Ishikawa (cell line): ENCODE results near the gene MATN1.

Experiments used
- CEBPB ChIP-seq: IDR thresholded peaks from 2 replicates; pipeline ENCODE4 v1.6.1; 2012
- CREB1 ChIP-seq: IDR thresholded peaks from 2 replicates; pipeline ENCODE4 v1.6.1; 2012; ENCODE audit warnings: low read depth
- EP300 ChIP-seq: IDR thresholded peaks from 2 replicates; pipeline ENCODE4 v1.6.1; 2012; ENCODE audit warnings: borderline replicate concordance
- FOXM1 ChIP-seq: IDR thresholded peaks from 2 replicates; pipeline ENCODE4 v1.6.1; 2012; ENCODE audit warnings: low read depth, borderline replicate concordance
- NFIC ChIP-seq: IDR thresholded peaks from 2 replicates; pipeline ENCODE4 v1.6.1; 2012
- TAF1 ChIP-seq: IDR thresholded peaks from 2 replicates; pipeline ENCODE4 v1.6.1; 2012; ENCODE audit warnings: low read depth, mild to moderate bottlenecking
- TCF12 ChIP-seq: IDR thresholded peaks from 2 replicates; pipeline ENCODE4 v1.6.1; 2012; ENCODE audit warnings: low read depth
- YY1 ChIP-seq: IDR thresholded peaks from 2 replicates; pipeline ENCODE4 v1.6.1; 2012; ENCODE audit warnings: low read depth
- ZBTB7A ChIP-seq: IDR thresholded peaks from 2 replicates; pipeline ENCODE4 v1.6.1; 2012; ENCODE audit warnings: low read depth
- TF ChIP-seq, protein P1 (sequence below): IDR thresholded peaks from 2 replicates; pipeline ENCODE4 v1.6.1; 2012
- TF ChIP-seq, protein P2 (sequence below): IDR thresholded peaks from 2 replicates; pipeline ENCODE4 v1.6.1; 2012; ENCODE audit warnings: low read depth, mild to moderate bottlenecking
- TF ChIP-seq, protein P3 (sequence below): IDR thresholded peaks from 2 replicates; pipeline ENCODE4 v1.6.1; 2012

Gene MATN1

DNA sequence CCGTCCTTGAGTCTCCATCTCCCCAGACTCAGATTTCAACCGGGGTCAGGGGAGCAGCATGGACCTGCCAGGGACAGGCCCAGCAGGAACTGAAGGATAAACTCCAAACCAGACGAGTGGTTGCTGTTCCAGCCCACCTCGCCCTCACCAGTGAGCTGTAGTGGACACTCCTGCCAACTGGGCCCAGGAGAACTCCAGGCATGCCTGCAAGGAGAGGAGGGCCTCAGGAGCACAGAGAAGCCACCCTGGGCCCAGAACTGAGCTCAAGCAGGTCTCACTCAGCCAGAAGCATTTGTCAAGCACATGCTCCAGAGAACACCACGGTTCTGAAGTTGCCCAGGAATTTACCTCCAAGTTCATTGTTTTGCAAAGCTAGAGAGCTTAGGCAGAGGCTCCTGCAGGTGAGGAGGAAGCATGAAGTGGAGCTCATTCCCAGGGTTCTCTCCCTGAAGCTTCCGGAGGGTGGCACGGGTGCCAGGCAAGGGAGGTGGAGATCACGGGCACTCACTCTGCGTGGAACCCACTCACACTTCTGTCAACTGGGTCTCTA lies 61.0 kb downstream of the MATN1 start:
- TF ChIP-seq ZBTB7A = no peak
- TF ChIP-seq, protein P1, sequence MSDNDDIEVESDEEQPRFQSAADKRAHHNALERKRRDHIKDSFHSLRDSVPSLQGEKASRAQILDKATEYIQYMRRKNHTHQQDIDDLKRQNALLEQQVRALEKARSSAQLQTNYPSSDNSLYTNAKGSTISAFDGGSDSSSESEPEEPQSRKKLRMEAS = no peak

DNA sequence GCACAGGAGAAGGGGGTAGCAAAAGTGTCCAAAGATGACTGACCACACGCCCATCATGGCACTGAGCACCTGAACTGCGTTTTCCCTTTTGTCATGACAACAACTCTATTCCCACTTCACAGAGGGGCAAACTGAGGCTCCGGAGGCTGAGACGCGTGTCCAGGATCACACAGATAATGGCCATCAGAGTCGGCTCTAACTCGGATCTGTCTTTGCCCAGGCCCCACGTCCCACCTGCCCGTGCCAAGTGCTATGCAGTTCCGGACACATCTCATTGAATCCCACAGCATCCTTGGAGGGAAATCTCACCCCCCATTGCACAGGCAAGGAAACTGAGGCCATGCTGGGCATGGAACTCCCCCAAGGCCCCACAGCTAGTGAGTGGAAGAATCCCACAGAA lies 62.1 kb downstream of the MATN1 start:
- TF ChIP-seq YY1 = no peak
- no peak for TF ChIP-seq ZBTB7A
- TF ChIP-seq NFIC = no peak
- TF ChIP-seq FOXM1 = no peak
- no peak for TF ChIP-seq EP300
- TF ChIP-seq TCF12 = no peak
- TF ChIP-seq CREB1 = no peak
- no peak for TF ChIP-seq CEBPB
- TF ChIP-seq, protein P1 = no peak
- TF ChIP-seq TAF1 = no peak
- TF ChIP-seq, protein P2, sequence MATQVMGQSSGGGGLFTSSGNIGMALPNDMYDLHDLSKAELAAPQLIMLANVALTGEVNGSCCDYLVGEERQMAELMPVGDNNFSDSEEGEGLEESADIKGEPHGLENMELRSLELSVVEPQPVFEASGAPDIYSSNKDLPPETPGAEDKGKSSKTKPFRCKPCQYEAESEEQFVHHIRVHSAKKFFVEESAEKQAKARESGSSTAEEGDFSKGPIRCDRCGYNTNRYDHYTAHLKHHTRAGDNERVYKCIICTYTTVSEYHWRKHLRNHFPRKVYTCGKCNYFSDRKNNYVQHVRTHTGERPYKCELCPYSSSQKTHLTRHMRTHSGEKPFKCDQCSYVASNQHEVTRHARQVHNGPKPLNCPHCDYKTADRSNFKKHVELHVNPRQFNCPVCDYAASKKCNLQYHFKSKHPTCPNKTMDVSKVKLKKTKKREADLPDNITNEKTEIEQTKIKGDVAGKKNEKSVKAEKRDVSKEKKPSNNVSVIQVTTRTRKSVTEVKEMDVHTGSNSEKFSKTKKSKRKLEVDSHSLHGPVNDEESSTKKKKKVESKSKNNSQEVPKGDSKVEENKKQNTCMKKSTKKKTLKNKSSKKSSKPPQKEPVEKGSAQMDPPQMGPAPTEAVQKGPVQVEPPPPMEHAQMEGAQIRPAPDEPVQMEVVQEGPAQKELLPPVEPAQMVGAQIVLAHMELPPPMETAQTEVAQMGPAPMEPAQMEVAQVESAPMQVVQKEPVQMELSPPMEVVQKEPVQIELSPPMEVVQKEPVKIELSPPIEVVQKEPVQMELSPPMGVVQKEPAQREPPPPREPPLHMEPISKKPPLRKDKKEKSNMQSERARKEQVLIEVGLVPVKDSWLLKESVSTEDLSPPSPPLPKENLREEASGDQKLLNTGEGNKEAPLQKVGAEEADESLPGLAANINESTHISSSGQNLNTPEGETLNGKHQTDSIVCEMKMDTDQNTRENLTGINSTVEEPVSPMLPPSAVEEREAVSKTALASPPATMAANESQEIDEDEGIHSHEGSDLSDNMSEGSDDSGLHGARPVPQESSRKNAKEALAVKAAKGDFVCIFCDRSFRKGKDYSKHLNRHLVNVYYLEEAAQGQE = no peak
- TF ChIP-seq, protein P3, sequence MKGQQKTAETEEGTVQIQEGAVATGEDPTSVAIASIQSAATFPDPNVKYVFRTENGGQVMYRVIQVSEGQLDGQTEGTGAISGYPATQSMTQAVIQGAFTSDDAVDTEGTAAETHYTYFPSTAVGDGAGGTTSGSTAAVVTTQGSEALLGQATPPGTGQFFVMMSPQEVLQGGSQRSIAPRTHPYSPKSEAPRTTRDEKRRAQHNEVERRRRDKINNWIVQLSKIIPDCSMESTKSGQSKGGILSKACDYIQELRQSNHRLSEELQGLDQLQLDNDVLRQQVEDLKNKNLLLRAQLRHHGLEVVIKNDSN = no peak
